Measurements from ENCODE around the gene KRTAP13-3.

The KRTAP13-3 gene, protein sequence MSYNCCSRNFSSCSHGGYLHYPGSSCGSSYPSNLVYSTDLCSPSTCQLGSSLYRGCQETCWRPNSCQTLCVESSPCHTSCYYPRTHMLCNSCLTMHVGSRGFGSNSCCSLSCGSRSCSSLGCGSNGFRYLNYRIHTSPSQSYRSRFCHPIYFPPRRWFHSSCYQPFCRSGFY

GRCh38 chr21:30425826-30426225, at the start of gene KRTAP13-3:
Gene KRTAP13-3 (minus strand): TSS chr21:30425926. CDS start chr21:30425912, 14 bp downstream.
- DNase-seq: no peak

GRCh38 chr21:30468900-30469714, 43.4 kb upstream of the KRTAP13-3 start:
- no peak for DNase-seq

GRCh38 chr21:30463713-30464112, 38.0 kb upstream of the KRTAP13-3 start:
- DNase-seq: no peak

DNA sequence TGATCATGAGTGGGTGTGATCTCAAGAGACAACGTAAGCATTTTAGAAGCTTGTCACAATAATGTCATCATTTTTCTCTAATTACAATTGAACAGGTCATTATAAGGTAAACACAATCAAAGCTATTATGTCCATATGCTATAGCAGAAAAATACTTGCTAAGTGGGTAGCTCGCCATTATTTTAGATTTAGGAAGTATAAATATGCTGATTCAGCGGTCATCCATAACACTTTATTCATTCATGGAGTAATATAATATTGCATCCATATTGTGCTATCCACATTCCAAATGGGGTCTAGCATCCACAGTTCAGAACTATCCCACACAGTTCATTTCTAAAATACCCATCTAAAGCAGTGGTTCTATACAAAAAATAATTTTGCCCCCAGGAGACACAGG, 22.8 kb upstream of the KRTAP13-3 start:
- no peak for DNase-seq

GRCh38 chr21:30447056-30447455, 21.3 kb upstream of the KRTAP13-3 start:
- DNase-seq: no peak

- DNase-seq: no peak
Observed at GRCh38 chr21:30444204-30444603, 18.5 kb upstream of the KRTAP13-3 start.

DNA sequence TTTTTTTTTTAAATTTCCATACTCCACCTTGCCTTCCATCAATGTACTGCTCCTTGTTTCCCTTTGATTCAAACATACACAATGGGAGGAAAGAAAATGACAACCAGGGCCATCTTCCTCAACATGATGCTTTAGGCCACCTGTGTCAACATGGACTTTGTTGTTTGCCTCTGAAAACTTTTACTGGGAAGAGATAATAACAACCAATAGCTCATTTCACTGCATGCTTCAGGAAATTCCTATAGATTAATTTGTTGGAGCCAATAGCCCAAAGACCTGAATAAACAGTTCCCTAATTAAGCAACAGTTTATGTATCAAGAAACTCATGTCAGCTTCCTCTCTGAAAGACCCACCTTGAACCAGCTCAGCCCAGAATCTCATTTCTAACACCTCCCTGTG, 17.5 kb upstream of the KRTAP13-3 start:
- no peak for DNase-seq

DNA sequence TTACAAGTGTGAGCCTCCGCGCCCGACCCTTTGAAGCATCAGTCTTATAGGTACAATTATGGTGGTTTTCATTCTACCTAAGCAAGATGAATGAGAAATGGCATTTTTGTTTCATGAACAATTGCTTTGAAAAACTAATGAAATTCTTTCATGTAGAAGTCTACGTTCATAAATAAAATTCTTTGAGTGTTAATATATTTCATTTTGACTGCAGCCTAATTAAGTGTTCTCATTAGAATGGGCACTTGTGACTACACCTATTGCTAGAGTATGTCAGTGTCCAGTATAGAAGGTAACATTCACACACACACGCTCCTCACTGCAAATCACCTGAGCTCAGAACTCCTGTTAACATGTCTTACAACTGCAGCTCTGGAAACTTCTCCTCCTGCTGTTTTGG, 14.2 kb upstream of the KRTAP13-3 start, which contains the start of gene KRTAP15-1:
Gene KRTAP15-1, plus strand, starts transcription at position 301 of the 400 bp plus-strand sequence. Its CDS starts 53 bp downstream, at position 354.
- DNase-seq: no peak

- DNase-seq: no peak
Observed at GRCh38 chr21:30437010-30437565, 11.4 kb upstream of the KRTAP13-3 start.

- no peak for DNase-seq
Observed at GRCh38 chr21:30434033-30434631, 8.4 kb upstream of the KRTAP13-3 start.

DNA sequence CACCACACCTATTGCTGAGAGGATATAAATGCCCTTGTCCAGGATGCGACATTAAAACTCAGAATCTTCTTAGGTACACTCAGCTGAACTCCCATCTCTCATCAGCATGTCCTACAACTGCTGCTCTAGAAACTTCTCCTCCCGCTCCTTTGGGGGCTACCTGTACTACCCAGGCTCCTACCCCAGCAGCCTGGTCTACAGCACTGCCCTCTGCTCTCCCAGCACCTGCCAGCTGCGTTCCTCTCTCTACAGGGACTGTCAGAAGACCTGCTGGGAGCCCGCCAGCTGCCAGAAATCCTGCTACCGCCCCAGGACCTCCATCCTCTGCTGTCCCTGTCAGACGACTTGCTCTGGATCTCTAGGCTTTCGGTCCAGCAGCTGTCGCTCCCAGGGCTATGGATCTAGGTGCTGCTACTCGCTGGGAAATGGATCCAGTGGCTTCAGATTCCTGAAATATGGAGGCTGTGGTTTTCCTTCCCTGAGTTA, 4.5 kb upstream of the KRTAP13-3 start, which contains the start of gene KRTAP13-4:
Gene KRTAP13-4, plus strand, starts transcription at position 51 of the 486 bp plus-strand sequence. Its CDS starts 56 bp downstream, at position 107.
- no peak for DNase-seq

DNA sequence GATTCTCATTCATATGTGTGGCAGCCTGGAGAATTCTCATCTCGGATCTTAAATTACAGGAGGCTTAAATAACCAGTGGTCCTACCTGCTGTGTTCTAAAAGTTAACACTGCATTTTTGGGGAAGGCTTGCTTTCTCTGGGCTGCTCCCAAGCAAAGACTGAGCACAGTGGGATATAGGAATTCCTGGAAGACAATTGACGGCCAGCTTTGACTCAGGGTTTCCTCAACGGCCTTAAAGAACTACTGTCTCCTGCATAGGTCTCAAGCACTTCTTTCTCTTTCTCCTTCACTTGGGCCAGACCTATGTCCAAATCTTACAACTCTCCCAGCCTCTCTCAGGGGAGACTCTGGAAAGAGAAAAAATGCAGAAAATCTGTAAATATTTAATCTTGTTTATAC, 1.0 kb upstream of the KRTAP13-3 start:
- DNase-seq: no peak

- DNase-seq: no peak
Observed at GRCh38 chr21:30415993-30416392, 9.7 kb downstream of the KRTAP13-3 start.

GRCh38 chr21:30408782-30409494, 16.8 kb downstream of the KRTAP13-3 start:
- DNase-seq: peak; percentile 85

GRCh38 chr21:30395731-30396130, 30.0 kb downstream of the KRTAP13-3 start, which contains the start of gene KRTAP13-1:
Gene KRTAP13-1 (plus strand): TSS chr21:30396031. CDS start chr21:30396087, 56 bp downstream.
- no peak for DNase-seq

GRCh38 chr21:30391492-30392025, 34.2 kb downstream of the KRTAP13-3 start:
- DNase-seq: no peak

DNA sequence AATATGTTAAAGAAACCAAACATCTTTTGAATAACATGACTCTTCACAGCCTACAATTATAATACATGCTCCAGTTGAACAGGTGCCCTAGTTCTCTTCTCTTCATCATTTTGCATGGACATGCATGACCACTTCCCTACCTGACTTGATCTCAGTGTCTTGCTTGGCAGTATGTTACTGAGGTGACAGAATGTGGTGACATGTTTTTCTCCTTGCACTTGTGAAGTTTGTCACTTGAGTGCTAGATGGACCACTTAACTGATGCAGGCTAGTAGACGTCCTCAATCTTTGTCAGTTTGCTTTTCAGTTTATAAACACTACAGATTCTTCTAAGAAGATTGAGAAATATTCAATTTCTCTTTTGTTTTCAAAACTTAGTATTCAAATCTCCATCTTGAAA, 43.5 kb downstream of the KRTAP13-3 start:
- no peak for DNase-seq

Measured in DMS153 (cell line).